ENCODE results near the gene SOS2.

GRCh38 chr14:50249136-50249775 is 17.9 kb upstream of the SOS2 start:
- no peak for TF ChIP-seq CTCF (IDR thresholded peaks at IDR 0.05)
- no peak for TF ChIP-seq POLR2A (IDR thresholded peaks at IDR 0.05)

Data from heart left ventricle (tissue), 13 donors.